Ishikawa (cell line): ENCODE measurements around the gene DUSP14.

ENCODE experiments used
- TF ChIP-seq, protein P1 (sequence below): IDR thresholded peaks from 2 replicates; pipeline ENCODE4 v1.6.1; 2012; ENCODE audit warnings: low read depth, mild to moderate bottlenecking
- TF ChIP-seq, protein P2 (sequence below): IDR thresholded peaks from 2 replicates; pipeline ENCODE4 v1.6.1; 2012

DNA sequence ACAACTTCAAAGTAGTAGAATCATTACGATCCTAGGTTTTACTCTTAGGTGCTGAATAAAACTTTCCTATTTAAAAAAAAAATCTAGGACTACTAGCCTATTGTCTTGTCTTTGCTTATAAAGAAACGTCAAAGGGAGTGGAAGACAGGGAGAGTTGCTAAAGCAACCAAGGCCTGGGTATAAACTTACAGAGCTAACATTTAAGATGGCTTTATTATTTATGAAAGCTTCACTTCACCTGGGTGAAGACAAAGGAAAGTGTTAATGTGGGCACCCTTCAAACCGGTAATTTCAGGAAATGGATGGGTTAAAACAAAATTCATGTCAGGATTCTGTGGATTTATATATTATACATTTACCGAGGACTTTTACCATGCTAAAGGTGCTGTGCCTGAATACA, 2.5 kb downstream of the DUSP14 start:
- TF ChIP-seq, protein P1, sequence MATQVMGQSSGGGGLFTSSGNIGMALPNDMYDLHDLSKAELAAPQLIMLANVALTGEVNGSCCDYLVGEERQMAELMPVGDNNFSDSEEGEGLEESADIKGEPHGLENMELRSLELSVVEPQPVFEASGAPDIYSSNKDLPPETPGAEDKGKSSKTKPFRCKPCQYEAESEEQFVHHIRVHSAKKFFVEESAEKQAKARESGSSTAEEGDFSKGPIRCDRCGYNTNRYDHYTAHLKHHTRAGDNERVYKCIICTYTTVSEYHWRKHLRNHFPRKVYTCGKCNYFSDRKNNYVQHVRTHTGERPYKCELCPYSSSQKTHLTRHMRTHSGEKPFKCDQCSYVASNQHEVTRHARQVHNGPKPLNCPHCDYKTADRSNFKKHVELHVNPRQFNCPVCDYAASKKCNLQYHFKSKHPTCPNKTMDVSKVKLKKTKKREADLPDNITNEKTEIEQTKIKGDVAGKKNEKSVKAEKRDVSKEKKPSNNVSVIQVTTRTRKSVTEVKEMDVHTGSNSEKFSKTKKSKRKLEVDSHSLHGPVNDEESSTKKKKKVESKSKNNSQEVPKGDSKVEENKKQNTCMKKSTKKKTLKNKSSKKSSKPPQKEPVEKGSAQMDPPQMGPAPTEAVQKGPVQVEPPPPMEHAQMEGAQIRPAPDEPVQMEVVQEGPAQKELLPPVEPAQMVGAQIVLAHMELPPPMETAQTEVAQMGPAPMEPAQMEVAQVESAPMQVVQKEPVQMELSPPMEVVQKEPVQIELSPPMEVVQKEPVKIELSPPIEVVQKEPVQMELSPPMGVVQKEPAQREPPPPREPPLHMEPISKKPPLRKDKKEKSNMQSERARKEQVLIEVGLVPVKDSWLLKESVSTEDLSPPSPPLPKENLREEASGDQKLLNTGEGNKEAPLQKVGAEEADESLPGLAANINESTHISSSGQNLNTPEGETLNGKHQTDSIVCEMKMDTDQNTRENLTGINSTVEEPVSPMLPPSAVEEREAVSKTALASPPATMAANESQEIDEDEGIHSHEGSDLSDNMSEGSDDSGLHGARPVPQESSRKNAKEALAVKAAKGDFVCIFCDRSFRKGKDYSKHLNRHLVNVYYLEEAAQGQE, result no peak
- TF ChIP-seq, protein P2, sequence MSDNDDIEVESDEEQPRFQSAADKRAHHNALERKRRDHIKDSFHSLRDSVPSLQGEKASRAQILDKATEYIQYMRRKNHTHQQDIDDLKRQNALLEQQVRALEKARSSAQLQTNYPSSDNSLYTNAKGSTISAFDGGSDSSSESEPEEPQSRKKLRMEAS, result no peak
